ENCODE data around the gene RALGAPB.

- TF ChIP-seq CTCF (IDR thresholded peaks at IDR 0.05) (no peak), ZFX (IDR thresholded peaks at IDR 0.05; ENCODE audit: borderline replicate concordance) (no peak)
Measured at GRCh38 chr20:38473367-38473795, 738 bp downstream of the RALGAPB start.

All from 22Rv1 (cell line).